Cardiac muscle cell (in vitro differentiated cells and primary cell): ENCODE results near the gene SF3A1. TPM values are rescaled to one million over a fixed set of nuclear protein-coding genes. Genes with fewer than 3 reads are reported as not detected.

Source experiments
- DNase-seq, 2 donors: peaks; one replicate each; pipeline versions ENCODE4 v3.0.0 to v3.0.0-alpha.2; 2010 to 2017; ENCODE audit warnings: low read depth in 1 of 2, low spot score in 1 of 2
- H3K27ac ChIP-seq: fragments of 200-600 bp; sonication (generic); 2 replicates; pipeline ENCODE4 v1.5.1; 2016
- H3K27me3 ChIP-seq: fragments of 200-600 bp; sonication (generic); 2 replicates; pipeline ENCODE4 v1.6.0; 2016; ENCODE audit warnings: control low read depth
- H3K36me3 ChIP-seq: fragments of 200-600 bp; sonication (generic); 2 replicates; pipeline ENCODE4 v1.5.1; 2016; ENCODE audit warnings: control low read depth
- H3K4me1 ChIP-seq: fragments of 200-600 bp; sonication (generic); 2 replicates; pipeline ENCODE4 v1.8.1; 2017; ENCODE audit warnings: low read depth, mild to moderate bottlenecking, mixed run types
- H3K4me3 ChIP-seq: fragments of 200-600 bp; sonication (generic); 2 replicates; pipeline ENCODE4 v1.5.1; 2016; ENCODE audit warnings: mild to moderate bottlenecking
- H3K9me3 ChIP-seq: fragments of 200-600 bp; sonication (generic); 2 replicates; pipeline ENCODE4 v1.5.1; 2017; ENCODE audit warnings: low read depth, mild to moderate bottlenecking, control low read depth
- CTCF ChIP-seq: IDR thresholded peaks from 2 replicates; pipeline ENCODE4 v1.5.1; 2012; ENCODE audit warnings: low read depth, mild to moderate bottlenecking, low read length
- polyA plus RNA-seq: library from polyadenylated mRNA; unstranded; fragments of >200 nt; fragmentation: Nextera tagmentation; extraction: Ambion mirVana; gene quantifications from 2 replicates; pipeline ENCODE4 v1.2.1, GENCODE V29; 2016
- total RNA-seq: library from RNA; depleted of rRNA; stranded (reverse); fragments of >200 nt; gene quantifications from 2 replicates; pipeline ENCODE4 v1.2.3, GENCODE V29; 2016

SF3A1 gene
- total and polyA plus RNA-seq, 2 experiments from 2014 or later = 92.6 to 160 TPM

- TF ChIP-seq CTCF = peak; percentile 90
- Histone ChIP-seq H3K27me3 (no peaks in the 10 kb centered on the region), H3K4me3 (no peak overlapping the region), H3K27ac (no peak overlapping the region), H3K36me3 (no peaks in the 10 kb centered on the region), H3K4me1 (peaks cover 13% of the 10 kb centered on the region), H3K9me3 (no peaks in the 10 kb centered on the region)
- peak; percentile 62 to 64 for DNase-seq
Observed at GRCh38 chr22:30286813-30287647, 69.7 kb downstream of the SF3A1 start.

DNA sequence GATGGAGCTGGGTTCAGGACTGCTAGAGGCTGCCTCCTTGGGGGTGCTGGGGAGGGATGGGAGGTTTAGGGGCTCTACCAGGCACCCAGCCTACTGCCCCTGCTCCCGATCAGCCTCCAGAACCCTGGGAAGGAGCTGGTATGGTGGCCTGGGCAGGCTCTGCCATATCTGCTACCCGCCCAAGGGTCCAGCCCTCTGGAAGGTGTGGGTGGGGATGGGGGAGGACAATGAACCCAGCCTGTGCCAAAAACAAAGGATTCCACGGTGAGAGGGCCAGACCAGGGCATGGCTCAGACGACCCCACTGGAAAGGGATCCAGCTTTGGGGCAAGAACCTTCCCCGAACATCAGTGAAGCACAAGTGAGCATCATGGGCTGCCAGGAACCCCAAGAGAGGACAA lies 70.4 kb downstream of the SF3A1 start:
- Histone ChIP-seq H3K36me3 (no peaks in the 10 kb centered on the region), H3K4me3 (no peak overlapping the region), H3K27me3 (no peaks in the 10 kb centered on the region), H3K4me1 (peaks cover 13% of the 10 kb centered on the region), H3K27ac (no peak overlapping the region), H3K9me3 (no peaks in the 10 kb centered on the region)
- TF ChIP-seq CTCF = no peak
- no peak for DNase-seq

DNA sequence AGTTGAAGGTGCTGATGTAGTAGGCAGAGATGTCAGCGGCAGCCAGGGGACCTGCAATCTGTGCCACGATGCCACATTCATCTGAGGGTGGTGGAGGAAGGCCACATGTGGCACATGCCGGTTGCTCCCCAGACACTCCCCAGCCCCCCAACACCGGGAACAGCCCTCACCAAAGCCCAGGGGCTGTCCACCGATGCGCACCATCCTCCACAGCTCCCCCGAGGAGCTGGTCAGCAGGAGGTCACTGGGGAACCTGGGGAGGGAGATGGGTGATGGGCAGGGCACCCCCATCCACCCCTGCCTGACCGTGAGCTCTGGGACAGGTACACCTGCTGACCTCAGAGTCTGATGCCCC lies 70.9 kb downstream of the SF3A1 start:
- DNase-seq = no peak
- Histone ChIP-seq H3K36me3 (no peaks in the 10 kb centered on the region), H3K27me3 (no peaks in the 10 kb centered on the region), H3K9me3 (no peaks in the 10 kb centered on the region), H3K4me3 (no peak overlapping the region), H3K27ac (no peak overlapping the region), H3K4me1 (peaks cover 13% of the 10 kb centered on the region)
- no peak for TF ChIP-seq CTCF

GRCh38 chr22:30285176-30285845 lies 71.4 kb downstream of the SF3A1 start:
- no peak for TF ChIP-seq CTCF
- H3K36me3 ChIP-seq = no peaks in the 10 kb centered on the region
- DNase-seq = no peak
- H3K4me1 ChIP-seq = peaks cover 10% of the 10 kb centered on the region
- no peak overlapping the region for H3K27ac ChIP-seq
- no peak overlapping the region for H3K4me3 ChIP-seq
- no peaks in the 10 kb centered on the region for H3K27me3 ChIP-seq
- H3K9me3 ChIP-seq = no peaks in the 10 kb centered on the region

- H3K4me1 ChIP-seq = peaks cover 7% of the 10 kb centered on the region
- no peaks in the 10 kb centered on the region for H3K27me3 ChIP-seq
- H3K4me3 ChIP-seq = no peak overlapping the region
- DNase-seq = no peak
- no peaks in the 10 kb centered on the region for H3K9me3 ChIP-seq
- no peaks in the 10 kb centered on the region for H3K36me3 ChIP-seq
- TF ChIP-seq CTCF = no peak
- H3K27ac ChIP-seq = no peak overlapping the region
Observed at GRCh38 chr22:30284666-30285065, 72.0 kb downstream of the SF3A1 start.
